ENCODE results near the gene RALGAPA1. TPM values are rescaled to one million over a fixed set of nuclear protein-coding genes. Genes with fewer than 3 reads are reported as not detected.

RALGAPA1 gene
- total and polyA plus RNA-seq, 2 donors = 17.4 to 209 TPM

DNA sequence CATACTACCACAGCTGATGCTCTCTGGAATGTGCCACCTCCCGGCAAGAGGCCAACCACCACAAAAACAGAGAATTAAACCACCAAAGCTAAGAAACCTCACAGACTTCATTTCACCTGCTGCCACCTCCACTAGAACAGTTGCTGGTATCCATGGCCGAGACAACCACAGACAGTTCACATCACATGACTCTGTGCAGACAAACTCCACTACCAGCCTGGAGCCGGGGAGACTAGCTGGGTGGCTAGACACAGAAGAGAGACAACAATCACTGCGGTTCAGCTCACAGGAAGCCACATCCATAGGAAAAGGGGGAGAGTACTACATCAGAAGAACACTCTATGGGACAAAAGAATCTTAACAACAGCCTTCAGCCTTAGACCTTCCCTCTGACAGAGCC is 78.2 kb downstream of the RALGAPA1 start:
- no peak for DNase-seq (ENCODE audit: extremely low spot score)
- Histone ChIP-seq H3K36me3 (ENCODE audit: insufficient read depth) (no peaks in the 10 kb centered on the region), H3K4me3 (ENCODE audit: low read depth, low read length) (no peak overlapping the region), H3K4me1 (ENCODE audit: insufficient read depth) (no peaks in the 10 kb centered on the region), H3K27ac (ENCODE audit: low read depth) (no peak overlapping the region)
- 94% methylated on average over 4 of the region's 4 CpGs for WGBS

DNA sequence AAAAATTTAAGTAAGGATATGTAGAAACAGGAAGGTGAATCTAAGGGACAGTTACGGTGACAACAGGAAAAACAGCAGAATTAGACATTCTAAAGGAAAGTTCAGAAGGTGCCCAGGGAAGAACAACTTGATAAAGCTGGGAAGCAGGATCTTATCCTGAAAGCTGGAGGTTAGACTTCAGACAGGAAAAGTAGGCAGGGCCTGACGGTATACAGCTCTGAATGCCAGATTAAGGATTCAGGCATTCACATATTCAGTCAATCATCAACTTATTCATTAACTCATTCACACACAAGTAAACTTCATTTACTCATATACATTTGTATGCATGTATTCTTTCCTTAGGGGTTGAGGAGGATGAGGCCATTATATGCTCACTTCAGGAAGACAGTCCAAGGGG is 81.3 kb downstream of the RALGAPA1 start:
- no peak for DNase-seq (ENCODE audit: extremely low spot score)
- no peaks in the 10 kb centered on the region for H3K36me3 ChIP-seq (ENCODE audit: insufficient read depth)
- H3K4me3 ChIP-seq (ENCODE audit: low read depth, low read length) = no peak overlapping the region
- 93% methylated on average over 2 of the region's 2 CpGs for WGBS
- H3K27ac ChIP-seq (ENCODE audit: low read depth) = no peak overlapping the region
- H3K4me1 ChIP-seq (ENCODE audit: insufficient read depth) = no peaks in the 10 kb centered on the region

DNA sequence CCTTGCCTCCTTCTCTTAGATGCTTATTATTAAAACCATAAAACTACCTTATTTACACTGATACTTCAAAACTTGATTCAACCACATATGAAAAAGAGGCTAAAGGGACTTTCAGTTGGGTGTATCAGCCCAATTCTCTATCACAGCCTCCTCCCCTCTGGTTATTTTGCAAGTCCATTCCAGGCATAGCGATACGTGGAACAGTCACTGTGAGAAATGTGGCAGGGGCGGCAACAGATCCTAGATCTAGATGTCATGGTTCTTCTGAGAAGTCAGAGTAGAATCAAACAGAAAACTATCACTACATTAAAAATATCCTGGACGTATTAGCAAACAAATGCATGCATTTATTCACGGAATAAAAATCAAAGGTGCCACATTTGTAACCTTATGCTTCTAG is 83.2 kb downstream of the RALGAPA1 start:
- Histone ChIP-seq H3K4me3 (ENCODE audit: low read depth, low read length) (no peak overlapping the region), H3K27ac (ENCODE audit: low read depth) (no peak overlapping the region), H3K4me1 (ENCODE audit: insufficient read depth) (no peaks in the 10 kb centered on the region), H3K36me3 (ENCODE audit: insufficient read depth) (no peaks in the 10 kb centered on the region)
- DNase-seq (ENCODE audit: extremely low spot score) = no peak
- whole genome bisulfite sequencing = 98% methylated on average over 5 of the region's 5 CpGs

DNA sequence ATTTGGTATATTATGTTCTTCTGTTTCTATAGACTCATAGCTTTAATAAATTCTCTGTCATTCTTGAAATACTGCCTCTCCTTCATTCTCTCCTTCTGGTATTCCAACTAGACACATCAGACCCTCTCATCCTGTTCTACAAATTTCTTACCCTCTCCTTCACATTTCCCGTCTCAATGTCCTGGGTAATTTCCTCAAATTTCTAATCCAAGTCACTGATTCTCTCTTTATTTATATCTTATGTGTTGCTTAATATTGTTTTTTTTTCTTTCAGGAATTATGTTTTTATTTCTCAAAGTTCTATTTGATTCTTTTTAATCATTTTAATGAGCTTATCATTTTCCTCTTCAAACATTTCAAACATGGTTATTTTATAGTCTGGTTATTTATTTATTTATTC is 94.0 kb downstream of the RALGAPA1 start:
- DNase-seq (ENCODE audit: extremely low spot score) = no peak
- Histone ChIP-seq H3K36me3 (ENCODE audit: insufficient read depth) (no peaks in the 10 kb centered on the region), H3K27ac (ENCODE audit: low read depth) (no peak overlapping the region), H3K4me1 (ENCODE audit: insufficient read depth) (no peaks in the 10 kb centered on the region), H3K4me3 (ENCODE audit: low read depth, low read length) (no peak overlapping the region)
- WGBS = 98% methylated on average over 1 of the region's 1 CpG

DNA sequence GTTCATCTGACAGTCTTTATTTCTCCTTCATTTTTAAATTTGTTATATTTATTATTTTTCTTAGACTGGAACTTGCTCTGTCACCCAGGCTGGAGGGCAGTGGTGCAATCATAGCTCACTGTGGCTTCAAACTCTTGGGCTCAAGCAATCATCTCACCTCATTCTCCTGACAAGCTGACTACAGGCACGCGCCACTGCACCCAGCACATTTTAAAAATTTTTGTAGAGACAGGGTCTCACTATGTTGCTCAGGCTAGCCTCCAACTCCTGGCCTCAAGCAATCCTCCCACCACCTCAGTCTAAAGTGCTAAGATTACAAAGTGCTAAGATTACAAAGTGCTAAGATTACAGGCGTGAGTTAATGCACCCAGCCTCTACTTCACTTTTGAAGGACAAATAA is 96.6 kb downstream of the RALGAPA1 start:
- Histone ChIP-seq H3K27ac (ENCODE audit: low read depth) (no peak overlapping the region), H3K36me3 (ENCODE audit: insufficient read depth) (peaks cover 2% of the 10 kb centered on the region), H3K4me1 (ENCODE audit: insufficient read depth) (no peaks in the 10 kb centered on the region), H3K4me3 (ENCODE audit: low read depth, low read length) (no peak overlapping the region)
- no peak for DNase-seq (ENCODE audit: extremely low spot score)
- WGBS = 93% methylated on average over 3 of the region's 3 CpGs

DNA sequence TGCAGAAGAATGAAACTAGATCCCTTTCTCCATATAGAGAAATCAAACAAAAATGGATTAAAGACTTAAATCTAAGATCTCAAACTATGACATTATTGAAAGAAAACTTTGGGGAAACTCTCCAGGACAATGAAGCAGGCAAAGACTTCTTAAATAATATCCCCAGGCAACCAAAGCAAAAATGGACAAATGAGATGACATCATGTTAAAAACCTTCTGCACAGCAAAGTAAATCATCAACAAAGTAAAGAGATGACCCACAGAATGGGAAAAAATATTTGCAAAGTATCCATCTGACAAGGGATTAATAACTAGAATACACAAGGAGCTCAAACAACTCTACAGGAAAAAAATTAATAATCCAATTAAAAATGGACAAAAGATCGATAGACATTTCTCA is 101.0 kb downstream of the RALGAPA1 start:
- Histone ChIP-seq H3K27ac (ENCODE audit: low read depth) (no peak overlapping the region), H3K36me3 (ENCODE audit: insufficient read depth) (peaks cover 2% of the 10 kb centered on the region), H3K4me1 (ENCODE audit: insufficient read depth) (no peaks in the 10 kb centered on the region), H3K4me3 (ENCODE audit: low read depth, low read length) (no peak overlapping the region)
- DNase-seq (ENCODE audit: extremely low spot score) = no peak
- 99% methylated on average over 1 of the region's 1 CpG for WGBS

DNA sequence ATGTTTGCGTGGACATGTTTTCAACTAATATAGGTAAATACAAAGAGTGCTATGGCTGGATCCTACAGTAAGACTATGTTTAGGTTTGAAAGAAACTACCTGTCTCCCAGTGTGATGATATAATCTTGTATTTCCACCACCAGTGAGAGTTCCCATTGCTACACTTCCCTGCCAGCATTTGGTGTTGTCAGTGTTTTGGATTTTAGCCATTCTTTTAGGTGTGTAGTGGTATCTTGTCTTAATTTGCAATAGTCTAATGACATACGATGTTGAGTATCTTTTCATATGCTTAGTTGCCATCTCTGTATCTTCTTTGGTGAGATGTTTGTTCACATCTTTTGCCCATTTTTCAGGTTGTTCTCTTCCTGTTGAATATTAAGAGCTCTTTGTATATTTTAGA is 103.5 kb downstream of the RALGAPA1 start:
- Histone ChIP-seq H3K4me1 (ENCODE audit: insufficient read depth) (no peaks in the 10 kb centered on the region), H3K36me3 (ENCODE audit: insufficient read depth) (peaks cover 2% of the 10 kb centered on the region), H3K4me3 (ENCODE audit: low read depth, low read length) (no peak overlapping the region), H3K27ac (ENCODE audit: low read depth) (no peak overlapping the region)
- WGBS = 97% methylated on average over 2 of the region's 2 CpGs
- no peak for DNase-seq (ENCODE audit: extremely low spot score)

DNA sequence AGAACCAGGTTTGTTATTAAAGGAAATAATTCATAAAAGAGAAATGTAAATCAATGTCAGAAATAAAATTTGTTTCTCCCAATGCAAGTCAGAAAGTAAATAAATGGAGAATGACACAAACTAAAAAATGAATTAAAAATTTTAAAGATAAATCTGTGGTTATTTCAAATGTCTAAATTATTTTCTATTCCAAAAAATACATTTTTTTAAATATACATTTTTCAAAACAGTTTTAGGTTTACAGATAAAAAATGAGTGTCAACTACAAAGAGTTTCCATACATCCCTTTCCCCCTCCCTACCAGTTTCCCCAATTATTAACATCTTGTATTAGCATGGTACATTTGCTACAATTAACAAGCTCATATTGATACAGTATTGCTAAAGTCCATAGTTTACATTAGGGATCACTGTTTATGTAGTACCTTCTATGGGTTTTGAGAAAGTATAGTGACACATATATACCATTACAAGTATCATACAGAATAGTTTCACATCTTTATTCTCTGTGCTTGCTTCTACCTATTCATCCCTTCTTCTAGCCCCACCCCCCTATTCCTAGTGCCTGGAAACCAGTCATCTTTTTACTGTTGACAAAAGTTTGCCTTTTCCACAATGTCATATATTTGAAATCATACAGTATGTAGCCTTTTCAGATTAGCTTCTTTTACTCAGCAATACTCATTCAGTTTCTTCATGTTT is 104.2 kb downstream of the RALGAPA1 start:
- peaks cover 2% of the 10 kb centered on the region for H3K36me3 ChIP-seq (ENCODE audit: insufficient read depth)
- no peaks in the 10 kb centered on the region for H3K4me1 ChIP-seq (ENCODE audit: insufficient read depth)
- DNase-seq (ENCODE audit: extremely low spot score) = no peak
- no peak overlapping the region for H3K27ac ChIP-seq (ENCODE audit: low read depth)
- H3K4me3 ChIP-seq (ENCODE audit: low read depth, low read length) = no peak overlapping the region

DNA sequence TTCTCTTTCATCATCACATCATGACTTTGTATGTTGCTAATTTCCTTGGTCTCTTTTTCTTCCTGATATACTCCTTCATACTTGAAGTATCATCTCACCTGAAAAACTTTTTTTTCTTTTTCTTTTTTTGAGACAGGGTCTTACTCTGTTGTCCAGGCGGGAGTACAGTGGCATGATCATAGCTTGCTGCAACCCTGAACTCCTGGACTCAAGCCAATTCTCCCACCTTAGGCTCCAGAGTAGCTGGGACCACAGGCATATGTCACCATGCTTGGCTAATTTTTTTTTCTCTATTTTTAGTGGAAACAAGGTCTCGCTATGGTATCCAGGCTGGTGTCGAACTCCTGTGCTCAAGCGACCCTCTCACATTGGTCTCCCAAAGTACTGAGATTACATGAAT is 107.6 kb downstream of the RALGAPA1 start:
- Histone ChIP-seq H3K4me3 (ENCODE audit: low read depth, low read length) (no peak overlapping the region), H3K27ac (ENCODE audit: low read depth) (no peak overlapping the region), H3K36me3 (ENCODE audit: insufficient read depth) (no peaks in the 10 kb centered on the region), H3K4me1 (ENCODE audit: insufficient read depth) (no peaks in the 10 kb centered on the region)
- no peak for DNase-seq (ENCODE audit: extremely low spot score)
- WGBS = 97% methylated on average over 4 of the region's 4 CpGs

DNA sequence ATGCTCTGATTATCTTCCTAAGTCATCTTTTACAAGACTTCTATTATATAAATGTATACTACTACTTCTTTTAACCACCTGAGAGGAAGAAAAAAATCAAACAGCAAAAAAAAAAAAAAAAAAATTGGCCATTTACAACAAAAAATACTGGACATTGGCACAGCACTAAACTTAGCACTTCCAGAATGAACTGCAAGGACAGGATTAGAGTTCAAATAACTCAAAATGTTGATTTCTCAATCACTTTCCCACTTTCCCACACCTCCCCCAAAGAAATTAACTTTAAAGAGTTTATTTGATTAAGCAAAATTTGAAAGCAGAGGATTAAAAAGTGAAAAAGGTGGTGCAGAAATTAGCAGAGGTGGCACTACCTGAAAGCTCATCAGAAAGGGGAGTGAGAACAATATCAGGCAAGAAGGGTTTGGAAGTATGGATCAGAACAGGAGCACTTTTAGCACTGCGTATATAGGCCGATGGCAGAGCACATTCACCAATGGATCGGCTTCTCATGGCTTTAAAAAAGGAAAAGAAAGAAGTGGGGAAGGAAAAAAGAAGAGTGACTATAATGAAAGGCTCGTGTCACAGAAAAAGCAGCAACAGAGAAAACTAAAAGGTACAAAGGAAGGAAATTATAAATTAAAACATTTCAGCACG is 109.2 kb downstream of the RALGAPA1 start:
- no peaks in the 10 kb centered on the region for H3K4me1 ChIP-seq (ENCODE audit: insufficient read depth)
- 92% methylated on average over 5 of the region's 5 CpGs for WGBS
- H3K36me3 ChIP-seq (ENCODE audit: insufficient read depth) = no peaks in the 10 kb centered on the region
- DNase-seq (ENCODE audit: extremely low spot score) = no peak
- H3K27ac ChIP-seq (ENCODE audit: low read depth) = no peak overlapping the region
- no peak overlapping the region for H3K4me3 ChIP-seq (ENCODE audit: low read depth, low read length)

DNA sequence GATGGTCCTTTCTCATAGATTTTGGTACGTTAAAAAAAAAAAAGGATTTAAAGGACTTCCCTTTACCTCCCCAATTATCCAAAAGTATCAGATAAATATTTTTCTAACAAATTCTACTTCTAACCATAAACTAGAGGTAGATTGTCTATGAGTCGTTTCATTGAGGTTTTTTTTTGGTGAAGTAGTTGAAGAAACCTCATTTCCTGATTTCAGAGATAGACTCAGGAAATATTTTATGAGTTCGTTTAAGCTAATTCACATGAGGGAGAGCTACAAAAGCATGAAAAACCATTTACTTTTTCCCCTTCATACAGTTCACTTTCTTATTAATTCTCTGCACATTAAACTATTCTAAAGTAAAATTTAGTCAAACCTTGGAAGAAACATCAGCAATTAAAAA is 112.5 kb downstream of the RALGAPA1 start:
- Histone ChIP-seq H3K27ac (ENCODE audit: low read depth) (no peak overlapping the region), H3K36me3 (ENCODE audit: insufficient read depth) (no peaks in the 10 kb centered on the region), H3K4me3 (ENCODE audit: low read depth, low read length) (no peak overlapping the region), H3K4me1 (ENCODE audit: insufficient read depth) (no peaks in the 10 kb centered on the region)
- WGBS = 69% methylated on average over 3 of the region's 3 CpGs
- no peak for DNase-seq (ENCODE audit: extremely low spot score)

DNA sequence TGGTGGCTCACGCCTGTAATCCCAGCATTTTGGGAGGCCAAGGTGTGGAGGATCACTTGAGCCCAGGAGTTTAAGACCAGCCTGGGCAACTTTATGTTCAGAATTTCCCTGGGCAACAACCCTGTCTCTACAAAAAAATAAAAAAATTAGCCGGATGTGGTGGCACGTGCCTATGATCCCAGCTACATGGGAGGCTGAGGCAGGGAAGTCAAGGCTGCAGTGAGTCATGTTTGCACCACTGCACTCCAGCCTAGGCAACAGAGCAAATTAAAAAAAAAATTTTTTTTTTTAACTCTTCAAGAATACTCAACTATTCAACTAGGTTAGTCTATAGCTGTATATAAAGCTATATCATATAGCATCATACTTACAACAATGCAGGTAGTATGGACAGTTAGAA is 113.0 kb downstream of the RALGAPA1 start:
- no peaks in the 10 kb centered on the region for H3K4me1 ChIP-seq (ENCODE audit: insufficient read depth)
- H3K4me3 ChIP-seq (ENCODE audit: low read depth, low read length) = no peak overlapping the region
- DNase-seq (ENCODE audit: extremely low spot score) = no peak
- WGBS = 98% methylated on average over 3 of the region's 3 CpGs
- no peaks in the 10 kb centered on the region for H3K36me3 ChIP-seq (ENCODE audit: insufficient read depth)
- no peak overlapping the region for H3K27ac ChIP-seq (ENCODE audit: low read depth)

DNA sequence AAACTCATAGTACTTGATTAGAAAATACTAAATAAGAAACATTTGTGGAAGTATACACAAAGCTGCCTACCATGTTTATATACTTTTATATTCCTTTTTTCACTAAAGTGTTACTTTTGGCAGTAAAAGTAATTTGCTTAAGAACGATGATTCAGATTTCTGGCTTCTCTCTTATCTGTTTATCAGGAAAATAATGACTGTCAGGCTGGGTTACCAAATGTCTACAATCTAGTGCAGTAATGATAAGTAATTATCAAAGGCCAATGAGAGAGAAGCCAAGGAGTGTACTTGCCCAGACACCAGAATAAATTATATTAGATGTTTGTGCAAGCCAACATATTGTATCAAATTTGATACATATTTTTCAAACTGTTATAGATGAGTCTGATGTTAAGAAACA is 113.4 kb downstream of the RALGAPA1 start:
- DNase-seq (ENCODE audit: extremely low spot score) = no peak
- Histone ChIP-seq H3K27ac (ENCODE audit: low read depth) (no peak overlapping the region), H3K4me1 (ENCODE audit: insufficient read depth) (no peaks in the 10 kb centered on the region), H3K36me3 (ENCODE audit: insufficient read depth) (no peaks in the 10 kb centered on the region), H3K4me3 (ENCODE audit: low read depth, low read length) (no peak overlapping the region)
- 45% methylated on average over 1 of the region's 1 CpG for WGBS

DNA sequence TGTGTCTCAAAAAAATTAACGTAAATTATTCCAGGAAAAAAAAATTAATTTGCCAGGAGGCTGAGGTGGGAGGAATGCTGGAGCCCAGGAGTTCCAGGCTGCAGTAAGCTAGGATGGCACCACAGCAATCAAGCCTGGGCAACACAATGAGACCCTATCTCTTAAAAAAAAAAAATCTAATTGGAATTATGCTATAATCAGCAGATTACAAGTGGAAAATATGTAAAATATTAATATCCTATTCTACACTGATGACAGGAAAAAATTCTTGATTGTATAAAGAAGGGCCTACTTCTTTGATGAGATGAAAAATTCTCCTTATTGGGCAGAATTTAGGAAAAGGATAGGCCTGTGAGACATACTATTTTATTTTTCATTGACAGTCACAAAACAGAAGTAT is 114.0 kb downstream of the RALGAPA1 start:
- Histone ChIP-seq H3K27ac (ENCODE audit: low read depth) (no peak overlapping the region), H3K4me1 (ENCODE audit: insufficient read depth) (no peaks in the 10 kb centered on the region), H3K36me3 (ENCODE audit: insufficient read depth) (no peaks in the 10 kb centered on the region), H3K4me3 (ENCODE audit: low read depth, low read length) (no peak overlapping the region)
- 95% methylated on average over 1 of the region's 1 CpG for WGBS
- DNase-seq (ENCODE audit: extremely low spot score) = no peak
